K562 (cell line): Measurements from ENCODE around the gene SIPA1L2. TPM values are rescaled to one million over a fixed set of nuclear protein-coding genes. Genes with fewer than 3 reads are reported as not detected.

Experiments used
- ATAC-seq: fragments of 200-7000 bp; cut with Tn5 transposase; 3 replicates; pipeline ENCODE4 v1.9.1; 2020; ENCODE audit warnings: moderate library complexity
- BruUV-seq: library from RNA; stranded (reverse); fragments of 400-500 nt; replicated peaks from 2 replicates; lab custom pipeline; 2021; lab: Mats Ljungman, UMichigan
- CTCF ChIA-PET: fragments of 300-600 bp; formaldehyde crosslinking; extraction: SDS; loops from one replicate; lab custom pipeline; 2021; ENCODE audit warnings: low intra/inter-chr PET ratio; lab: Yijun Ruan, JAX
- POLR2A ChIA-PET: fragments of 300-600, 350-650 bp; sonication (Branson Sonifier 250); formaldehyde crosslinking; extraction: SDS; loops from one replicate; lab custom pipeline; 2021; ENCODE audit warnings: antibody characterized with exemption, inconsistent platforms; lab: Yijun Ruan, JAX
- DNase-seq, 4 experiments: peaks; one replicate each; pipeline versions ENCODE4 v3.0.0 to v3.0.0-alpha.2; 2011 to 2018; ENCODE audit warnings: low spot score in 3 of 4, mixed read lengths in 3 of 4; ENCODE audit errors: extremely low read depth in 1 of 4
- FAIRE-seq: peaks from 2 replicates; lab custom pipeline; 2011; peaks lifted over from hg19 to GRCh38; lab: Jason Lieb, UNC
- H2AFZ ChIP-seq: 2 replicates; pipeline ENCODE4 v1.6.0; 2011; ENCODE audit warnings: low read depth, low read length, control low read depth, inconsistent platforms
- H3K27ac ChIP-seq: fragments of 200-600 bp; 3 replicates; pipeline ENCODE4 v1.8.0; 2011; ENCODE audit warnings: low read depth, mild to moderate bottlenecking, control low read depth, inconsistent platforms, low read length, moderate library complexity, mixed read lengths; ENCODE audit errors: extremely low read depth
- H3K27me3 ChIP-seq, 2 experiments: fragments of 300-600 bp in 1 of 2; 2 replicates in 1 of 2; 3 replicates in 1 of 2; pipeline versions ENCODE4 v1.6.0 to v1.8.0; 2011; ENCODE audit warnings: inconsistent platforms in 2 of 2, low read length in 2 of 2, mild to moderate bottlenecking in 1 of 2, mixed read lengths in 1 of 2, moderate library complexity in 1 of 2; ENCODE audit not compliant: control insufficient read depth in 2 of 2, insufficient read depth in 2 of 2
- H3K36me3 ChIP-seq: fragments of 300-600 bp; 3 replicates; pipeline ENCODE4 v1.8.0; 2011; ENCODE audit warnings: mild to moderate bottlenecking, low read length, inconsistent platforms; ENCODE audit not compliant: control insufficient read depth, insufficient read depth
- H3K4me1 ChIP-seq, 2 experiments: fragments of 200-600 bp in 1 of 2; replicated peaks in 1 of 2; 2 replicates in 1 of 2; 3 replicates in 1 of 2; pipeline versions ENCODE4 v1.5.1 to v1.8.0; 2011; ENCODE audit warnings: inconsistent platforms in 2 of 2, low read length in 2 of 2, mild to moderate bottlenecking in 1 of 2, mixed read lengths in 1 of 2, moderate library complexity in 1 of 2; ENCODE audit not compliant: control insufficient read depth in 2 of 2, insufficient read depth in 2 of 2
- H3K4me2 ChIP-seq: 2 replicates; pipeline ENCODE4 v1.6.1; 2011; ENCODE audit warnings: low read length, control low read depth, inconsistent platforms, mixed read lengths; ENCODE audit not compliant: insufficient read depth
- H3K4me3 ChIP-seq: fragments of 200-600 bp; sonication (generic), shearing (Covaris generic); 2 replicates; pipeline ENCODE4 v1.5.1; 2016; ENCODE audit warnings: control low read depth, inconsistent platforms
- H3K79me2 ChIP-seq: fragments of 200-600 bp; 3 replicates; pipeline ENCODE4 v1.8.0; 2011; ENCODE audit warnings: low read length, inconsistent platforms; ENCODE audit not compliant: control insufficient read depth, insufficient read depth
- H3K9ac ChIP-seq, 2 experiments: 2 replicates each; pipeline versions ENCODE4 v1.6.0 to v1.6.1; 2011; ENCODE audit warnings: low read depth in 2 of 2, low read length in 2 of 2, control low read depth in 1 of 2, inconsistent platforms in 1 of 2, mild to moderate bottlenecking in 1 of 2, mixed read lengths in 1 of 2; ENCODE audit not compliant: insufficient read depth in 1 of 2
- H3K9me1 ChIP-seq: one replicate; pipeline ENCODE4 v1.6.0; 2011; ENCODE audit warnings: inconsistent platforms, mild to moderate bottlenecking, low read length, moderate library complexity; ENCODE audit not compliant: control insufficient read depth, insufficient read depth
- H3K9me3 ChIP-seq: replicated peaks from 2 replicates; pipeline ENCODE4 v1.5.1; 2011; ENCODE audit warnings: low read depth, low read length, inconsistent platforms; ENCODE audit not compliant: control insufficient read depth, insufficient read depth
- H4K20me1 ChIP-seq: replicated peaks from 2 replicates; pipeline ENCODE4 v1.6.1; 2011; ENCODE audit warnings: low read length, inconsistent platforms, mixed read lengths; ENCODE audit not compliant: control insufficient read depth, insufficient read depth
- CBFA2T2 ChIP-seq: fragments of 450-650 bp; conservative IDR thresholded peaks from 2 replicates; pipeline ENCODE4 v1.6.1; 2017; ENCODE audit warnings: mild to moderate bottlenecking
- HDAC2 ChIP-seq: fragments of 450-650 bp; IDR thresholded peaks from 2 replicates; pipeline ENCODE4 v1.6.1; 2016; ENCODE audit warnings: mild to moderate bottlenecking
- NFXL1 ChIP-seq: fragments of 450-650 bp; formaldehyde crosslinking; IDR thresholded peaks from 2 replicates; pipeline ENCODE4 v1.4.0; 2021; ENCODE audit warnings: mild to moderate bottlenecking
- PHF20 ChIP-seq: fragments of 450-650 bp; IDR thresholded peaks from 2 replicates; pipeline ENCODE4 v1.6.1; 2018; ENCODE audit not compliant: partially characterized antibody
- PRPF4 ChIP-seq: fragments of 200-400 bp; formaldehyde crosslinking; IDR thresholded peaks from one replicate; pipeline ENCODE4 v1.6.1; 2017; ENCODE audit warnings: low read length, low read depth, mild to moderate bottlenecking; ENCODE audit not compliant: insufficient read depth, poor library complexity, severe bottlenecking
- RCOR1 ChIP-seq, 2 experiments: IDR thresholded peaks; 2 replicates each; pipeline ENCODE4 v1.6.1; 2012; ENCODE audit warnings: low read depth in 2 of 2, low read length in 2 of 2, borderline replicate concordance in 1 of 2, improper control_type of control experiment in 1 of 2
- RFX7 ChIP-seq: fragments of 250-450 bp; sonication (Bioruptor Pico); IDR thresholded peaks from 2 replicates; pipeline ENCODE4 v1.5.1; 2021; ENCODE audit warnings: mild to moderate bottlenecking
- STAG1 ChIP-seq: sonication (generic); formaldehyde crosslinking; IDR thresholded peaks from 2 replicates; pipeline ENCODE4 v1.5.0; 2020; ENCODE audit warnings: missing genetic modification reagents, borderline replicate concordance
- ZNF197 ChIP-seq: fragments of 200-800 bp; sonication (Bioruptor generic); IDR thresholded peaks from 2 replicates; pipeline ENCODE4 v1.6.1; 2016; ENCODE audit warnings: low read depth, missing genetic modification characterization, missing compliant biosample characterization
- WGBS: fragments of 100-300 bp; shearing (Covaris generic); methylation state at CpG from one replicate; pipeline ENCODE4 v1.1.6; 2016; ENCODE audit warnings: low coverage, mixed read lengths; ENCODE audit not compliant: insufficient coverage; ENCODE audit errors: missing lambda C conversion rate; 5-methylcytosine and 5-hydroxymethylcytosine counted together
- in situ Hi-C: fragments of 300-500 bp; cut with MboI; formaldehyde crosslinking; loops from 4 replicates; pipeline ENCODE4 v1.15.0; 2018; ENCODE audit warnings: inconsistent platforms, mixed read lengths
- intact Hi-C: fragments of 100-400 bp; cut with micrococcal nuclease; formaldehyde crosslinking; loops from 2 replicates; pipeline ENCODE4 v1.14.2; 2022
- polyA plus RNA-seq, 8 experiments: library from polyadenylated mRNA; depleted of rRNA in 4 of 8; stranded (reverse) in 5 of 8; unstranded in 3 of 8; fragments of >200 nt; fragmentation: Nextera tagmentation in 2 of 8; fragmentation: Illumina TruSeq in 1 of 8; extraction: Ambion mirVana in 2 of 8; extraction: Trizol in 1 of 8; gene quantifications; 2 replicates each; pipeline versions ENCODE4 v1.2.1 to v1.2.3, GENCODE V29; 2011 to 2014; ENCODE audit warnings: inconsistent platforms in 1 of 8, missing spikeins in 1 of 8
- total RNA-seq, 7 experiments: library from RNA; depleted of rRNA in 6 of 7; stranded (reverse); fragments of >200 nt in 6 of 7; fragmentation: Illumina TruSeq in 2 of 7; extraction: Trizol in 2 of 7; gene quantifications; 2 replicates each; pipeline versions ENCODE4 v1.2.1 to v1.2.3, GENCODE V29; 2011 to 2021; ENCODE audit warnings: low replicate concordance in 1 of 7
- TF ChIP-seq, protein P1 (sequence below): fragments of 250-450 bp; sonication (Bioruptor Pico); IDR thresholded peaks from 2 replicates; pipeline ENCODE4 v1.8.0; 2021; ENCODE audit warnings: borderline replicate concordance, mild to moderate bottlenecking, moderate library complexity; ENCODE audit not compliant: poor library complexity, severe bottlenecking
- TF ChIP-seq, protein P2 (sequence below): fragments of 450-650 bp; IDR thresholded peaks from 2 replicates; pipeline ENCODE4 v1.6.1; 2017; ENCODE audit warnings: mild to moderate bottlenecking, moderate library complexity
- TF ChIP-seq, protein P3 (sequence below): fragments of 150-350 bp; conservative IDR thresholded peaks from 2 replicates; pipeline ENCODE4 v1.6.1; 2014; ENCODE audit warnings: low read length
- TF ChIP-seq, protein P4 (sequence below): sonication (generic); formaldehyde crosslinking; IDR thresholded peaks from 2 replicates; pipeline ENCODE4 v1.8.0; 2022; ENCODE audit warnings: mild to moderate bottlenecking, missing genetic modification reagents
- TF ChIP-seq, protein P5 (sequence below): sonication (generic); IDR thresholded peaks from 2 replicates; pipeline ENCODE4 v1.6.1; 2016
- TF ChIP-seq, protein P6 (sequence below): fragments of 250-450 bp; sonication (Bioruptor Pico); IDR thresholded peaks from 2 replicates; pipeline ENCODE4 v1.8.0; 2022; ENCODE audit warnings: moderate library complexity, mild to moderate bottlenecking, inconsistent platforms

SIPA1L2 gene
- total and polyA plus RNA-seq, 9 of the 15 experiments (the other 6 are each of a cell fraction or from before 2014, with no cell fraction given), result 0.04 to 0.22 (median 0.06) TPM; not detected in 5

DNA sequence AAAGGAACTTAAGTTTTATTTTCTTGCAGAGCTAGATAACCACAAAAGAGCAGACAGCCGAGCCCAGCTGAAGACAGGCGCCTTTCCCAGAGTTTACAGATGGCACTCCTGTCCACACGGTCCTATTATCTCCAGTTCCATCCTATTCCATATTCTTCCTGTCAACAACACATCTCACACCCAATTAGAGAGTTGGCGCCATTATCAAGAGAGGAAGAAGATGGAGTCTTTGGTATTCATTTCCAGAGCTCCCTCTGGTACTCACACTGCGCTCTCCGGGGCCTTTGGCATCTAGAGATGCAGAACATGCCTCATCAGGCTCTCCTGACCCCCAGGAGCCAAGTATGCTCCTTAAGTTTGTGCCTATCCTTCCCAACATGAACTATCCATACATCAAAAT lies 43.3 kb upstream of the SIPA1L2 start:
- no peak for DNase-seq
- in situ Hi-C loops, result no loop called here
- Histone ChIP-seq H3K9ac (no peak overlapping the region), H3K4me1 (no peaks in the 10 kb centered on the region), H3K9me1 (no peaks in the 10 kb centered on the region), H3K27ac (no peak overlapping the region), H4K20me1 (no peaks in the 10 kb centered on the region), H3K79me2 (no peaks in the 10 kb centered on the region), H3K4me2 (no peak overlapping the region), H3K4me3 (no peak overlapping the region), H2AFZ (no peak overlapping the region), H3K9me3 (no peaks in the 10 kb centered on the region), H3K27me3 (no peaks in the 10 kb centered on the region; a peak in 1 of 5 replicates), H3K36me3 (no peaks in the 10 kb centered on the region)
- BruUV-seq, result no TSS peak
- ChIA-PET POLR2A (interaction anchor here (0.6 kb wide), 1 partner anchor 1057 kb away, joined by 3 read pairs; no protein-coding TSS in a partner anchor), CTCF (no interaction called here)
- ATAC-seq, result no peak
- no peak for FAIRE-seq
- intact Hi-C loops, result no loop called here
- WGBS, result 0% methylated on average over 6 of the region's 6 CpGs
- TF ChIP-seq PHF20, result no peak
- no peak for TF ChIP-seq HDAC2
- TF ChIP-seq, protein P1, sequence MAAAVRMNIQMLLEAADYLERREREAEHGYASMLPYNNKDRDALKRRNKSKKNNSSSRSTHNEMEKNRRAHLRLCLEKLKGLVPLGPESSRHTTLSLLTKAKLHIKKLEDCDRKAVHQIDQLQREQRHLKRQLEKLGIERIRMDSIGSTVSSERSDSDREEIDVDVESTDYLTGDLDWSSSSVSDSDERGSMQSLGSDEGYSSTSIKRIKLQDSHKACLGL (CRISPR knock-in tag), result no peak
- no peak for TF ChIP-seq RFX7 (CRISPR knock-in tag)
- TF ChIP-seq STAG1 (CRISPR knock-in tag), result no peak
- TF ChIP-seq, protein P2, sequence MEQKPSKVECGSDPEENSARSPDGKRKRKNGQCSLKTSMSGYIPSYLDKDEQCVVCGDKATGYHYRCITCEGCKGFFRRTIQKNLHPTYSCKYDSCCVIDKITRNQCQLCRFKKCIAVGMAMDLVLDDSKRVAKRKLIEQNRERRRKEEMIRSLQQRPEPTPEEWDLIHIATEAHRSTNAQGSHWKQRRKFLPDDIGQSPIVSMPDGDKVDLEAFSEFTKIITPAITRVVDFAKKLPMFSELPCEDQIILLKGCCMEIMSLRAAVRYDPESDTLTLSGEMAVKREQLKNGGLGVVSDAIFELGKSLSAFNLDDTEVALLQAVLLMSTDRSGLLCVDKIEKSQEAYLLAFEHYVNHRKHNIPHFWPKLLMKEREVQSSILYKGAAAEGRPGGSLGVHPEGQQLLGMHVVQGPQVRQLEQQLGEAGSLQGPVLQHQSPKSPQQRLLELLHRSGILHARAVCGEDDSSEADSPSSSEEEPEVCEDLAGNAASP, result no peak
- TF ChIP-seq, protein P3, sequence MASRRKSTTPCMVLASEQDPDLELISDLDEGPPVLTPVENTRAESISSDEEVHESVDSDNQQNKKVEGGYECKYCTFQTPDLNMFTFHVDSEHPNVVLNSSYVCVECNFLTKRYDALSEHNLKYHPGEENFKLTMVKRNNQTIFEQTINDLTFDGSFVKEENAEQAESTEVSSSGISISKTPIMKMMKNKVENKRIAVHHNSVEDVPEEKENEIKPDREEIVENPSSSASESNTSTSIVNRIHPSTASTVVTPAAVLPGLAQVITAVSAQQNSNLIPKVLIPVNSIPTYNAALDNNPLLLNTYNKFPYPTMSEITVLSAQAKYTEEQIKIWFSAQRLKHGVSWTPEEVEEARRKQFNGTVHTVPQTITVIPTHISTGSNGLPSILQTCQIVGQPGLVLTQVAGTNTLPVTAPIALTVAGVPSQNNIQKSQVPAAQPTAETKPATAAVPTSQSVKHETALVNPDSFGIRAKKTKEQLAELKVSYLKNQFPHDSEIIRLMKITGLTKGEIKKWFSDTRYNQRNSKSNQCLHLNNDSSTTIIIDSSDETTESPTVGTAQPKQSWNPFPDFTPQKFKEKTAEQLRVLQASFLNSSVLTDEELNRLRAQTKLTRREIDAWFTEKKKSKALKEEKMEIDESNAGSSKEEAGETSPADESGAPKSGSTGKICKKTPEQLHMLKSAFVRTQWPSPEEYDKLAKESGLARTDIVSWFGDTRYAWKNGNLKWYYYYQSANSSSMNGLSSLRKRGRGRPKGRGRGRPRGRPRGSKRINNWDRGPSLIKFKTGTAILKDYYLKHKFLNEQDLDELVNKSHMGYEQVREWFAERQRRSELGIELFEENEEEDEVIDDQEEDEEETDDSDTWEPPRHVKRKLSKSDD, result no peak
- TF ChIP-seq, protein P4, sequence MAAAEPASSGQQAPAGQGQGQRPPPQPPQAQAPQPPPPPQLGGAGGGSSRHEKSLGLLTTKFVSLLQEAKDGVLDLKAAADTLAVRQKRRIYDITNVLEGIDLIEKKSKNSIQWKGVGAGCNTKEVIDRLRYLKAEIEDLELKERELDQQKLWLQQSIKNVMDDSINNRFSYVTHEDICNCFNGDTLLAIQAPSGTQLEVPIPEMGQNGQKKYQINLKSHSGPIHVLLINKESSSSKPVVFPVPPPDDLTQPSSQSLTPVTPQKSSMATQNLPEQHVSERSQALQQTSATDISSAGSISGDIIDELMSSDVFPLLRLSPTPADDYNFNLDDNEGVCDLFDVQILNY (CRISPR knock-in tag), result no peak
- no peak for TF ChIP-seq CBFA2T2
- TF ChIP-seq, protein P5, sequence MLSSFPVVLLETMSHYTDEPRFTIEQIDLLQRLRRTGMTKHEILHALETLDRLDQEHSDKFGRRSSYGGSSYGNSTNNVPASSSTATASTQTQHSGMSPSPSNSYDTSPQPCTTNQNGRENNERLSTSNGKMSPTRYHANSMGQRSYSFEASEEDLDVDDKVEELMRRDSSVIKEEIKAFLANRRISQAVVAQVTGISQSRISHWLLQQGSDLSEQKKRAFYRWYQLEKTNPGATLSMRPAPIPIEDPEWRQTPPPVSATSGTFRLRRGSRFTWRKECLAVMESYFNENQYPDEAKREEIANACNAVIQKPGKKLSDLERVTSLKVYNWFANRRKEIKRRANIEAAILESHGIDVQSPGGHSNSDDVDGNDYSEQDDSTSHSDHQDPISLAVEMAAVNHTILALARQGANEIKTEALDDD, result no peak
- TF ChIP-seq, protein P6, sequence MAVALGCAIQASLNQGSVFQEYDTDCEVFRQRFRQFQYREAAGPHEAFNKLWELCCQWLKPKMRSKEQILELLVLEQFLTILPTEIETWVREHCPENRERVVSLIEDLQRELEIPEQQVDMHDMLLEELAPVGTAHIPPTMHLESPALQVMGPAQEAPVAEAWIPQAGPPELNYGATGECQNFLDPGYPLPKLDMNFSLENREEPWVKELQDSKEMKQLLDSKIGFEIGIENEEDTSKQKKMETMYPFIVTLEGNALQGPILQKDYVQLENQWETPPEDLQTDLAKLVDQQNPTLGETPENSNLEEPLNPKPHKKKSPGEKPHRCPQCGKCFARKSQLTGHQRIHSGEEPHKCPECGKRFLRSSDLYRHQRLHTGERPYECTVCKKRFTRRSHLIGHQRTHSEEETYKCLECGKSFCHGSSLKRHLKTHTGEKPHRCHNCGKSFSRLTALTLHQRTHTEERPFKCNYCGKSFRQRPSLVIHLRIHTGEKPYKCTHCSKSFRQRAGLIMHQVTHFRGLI, result no peak
- TF ChIP-seq NFXL1, result no peak
- TF ChIP-seq ZNF197 (CRISPR knock-in tag), result no peak
- no peak for TF ChIP-seq PRPF4
- TF ChIP-seq RCOR1 (IDR thresholded peaks at IDR 0.05; ENCODE audit: borderline replicate concordance in 1 of 2, low read depth in 2 of 2, low read length in 2 of 2), result no peak
